ENCODE data around the gene LYSMD4.
"Not testable (repeated sequence)": the region's sequence is repeated elsewhere in the genome, so short reads cannot be mapped to it uniquely, and the experiment has no call there.

Gene LYSMD4

GRCh38 chr15:99755692-99756409 lies 22.6 kb upstream of the LYSMD4 start:
- H3K27ac Mint-ChIP-seq, result no peak overlapping the region
- TF ChIP-seq, protein P1, sequence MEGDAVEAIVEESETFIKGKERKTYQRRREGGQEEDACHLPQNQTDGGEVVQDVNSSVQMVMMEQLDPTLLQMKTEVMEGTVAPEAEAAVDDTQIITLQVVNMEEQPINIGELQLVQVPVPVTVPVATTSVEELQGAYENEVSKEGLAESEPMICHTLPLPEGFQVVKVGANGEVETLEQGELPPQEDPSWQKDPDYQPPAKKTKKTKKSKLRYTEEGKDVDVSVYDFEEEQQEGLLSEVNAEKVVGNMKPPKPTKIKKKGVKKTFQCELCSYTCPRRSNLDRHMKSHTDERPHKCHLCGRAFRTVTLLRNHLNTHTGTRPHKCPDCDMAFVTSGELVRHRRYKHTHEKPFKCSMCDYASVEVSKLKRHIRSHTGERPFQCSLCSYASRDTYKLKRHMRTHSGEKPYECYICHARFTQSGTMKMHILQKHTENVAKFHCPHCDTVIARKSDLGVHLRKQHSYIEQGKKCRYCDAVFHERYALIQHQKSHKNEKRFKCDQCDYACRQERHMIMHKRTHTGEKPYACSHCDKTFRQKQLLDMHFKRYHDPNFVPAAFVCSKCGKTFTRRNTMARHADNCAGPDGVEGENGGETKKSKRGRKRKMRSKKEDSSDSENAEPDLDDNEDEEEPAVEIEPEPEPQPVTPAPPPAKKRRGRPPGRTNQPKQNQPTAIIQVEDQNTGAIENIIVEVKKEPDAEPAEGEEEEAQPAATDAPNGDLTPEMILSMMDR (IDR thresholded peaks at IDR 0.05), result peak; percentile 82
- peak; percentile 49 for DNase-seq
- no peak overlapping the region for H3K4me3 Mint-ChIP-seq
- no peaks in the 10 kb centered on the region for H3K36me3 Mint-ChIP-seq (ENCODE audit: low read depth)
- no peaks in the 10 kb centered on the region for H3K9me3 Mint-ChIP-seq
- no peaks in the 10 kb centered on the region for H3K4me1 Mint-ChIP-seq
- peaks cover 13% of the 10 kb centered on the region for H3K27me3 Mint-ChIP-seq (ENCODE audit: low read depth, poor library complexity)

- no peaks in the 10 kb centered on the region for H3K9me3 Mint-ChIP-seq
- TF ChIP-seq, protein P1 (IDR thresholded peaks at IDR 0.05), result no peak
- H3K4me1 Mint-ChIP-seq, result no peaks in the 10 kb centered on the region
- no peak overlapping the region for H3K27ac Mint-ChIP-seq
- H3K4me3 Mint-ChIP-seq, result no peak overlapping the region
- peaks cover 15% of the 10 kb centered on the region for H3K27me3 Mint-ChIP-seq (ENCODE audit: low read depth, poor library complexity)
- DNase-seq, result no peak
- no peaks in the 10 kb centered on the region for H3K36me3 Mint-ChIP-seq (ENCODE audit: low read depth)
Observed at GRCh38 chr15:99753066-99753465, 19.8 kb upstream of the LYSMD4 start.

DNA sequence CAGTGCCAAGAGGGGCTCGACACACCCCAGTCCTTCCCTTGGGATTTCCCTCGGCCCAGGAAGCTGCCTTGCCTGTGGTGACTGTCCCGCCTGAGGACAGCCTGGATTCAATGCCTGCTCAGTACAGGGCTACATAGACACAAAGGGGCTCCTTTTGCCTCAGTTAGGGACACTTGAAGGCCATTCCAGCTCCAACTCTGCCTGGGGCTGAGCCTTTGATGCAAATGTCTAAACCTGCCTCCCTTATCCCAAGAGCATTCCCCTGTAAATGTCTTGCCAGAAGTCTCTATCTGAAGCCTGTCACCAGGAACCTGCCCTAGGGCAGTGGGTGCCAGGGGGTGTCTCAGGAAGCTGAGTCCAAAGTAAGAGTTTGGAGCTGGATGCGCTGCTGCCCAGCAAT lies 19.3 kb upstream of the LYSMD4 start:
- no peak overlapping the region for H3K27ac Mint-ChIP-seq
- no peaks in the 10 kb centered on the region for H3K36me3 Mint-ChIP-seq (ENCODE audit: low read depth)
- peaks cover 18% of the 10 kb centered on the region for H3K27me3 Mint-ChIP-seq (ENCODE audit: low read depth, poor library complexity)
- H3K4me3 Mint-ChIP-seq, result no peak overlapping the region
- no peaks in the 10 kb centered on the region for H3K4me1 Mint-ChIP-seq
- DNase-seq, result no peak
- TF ChIP-seq, protein P1 (IDR thresholded peaks at IDR 0.05), result no peak
- no peaks in the 10 kb centered on the region for H3K9me3 Mint-ChIP-seq

DNA sequence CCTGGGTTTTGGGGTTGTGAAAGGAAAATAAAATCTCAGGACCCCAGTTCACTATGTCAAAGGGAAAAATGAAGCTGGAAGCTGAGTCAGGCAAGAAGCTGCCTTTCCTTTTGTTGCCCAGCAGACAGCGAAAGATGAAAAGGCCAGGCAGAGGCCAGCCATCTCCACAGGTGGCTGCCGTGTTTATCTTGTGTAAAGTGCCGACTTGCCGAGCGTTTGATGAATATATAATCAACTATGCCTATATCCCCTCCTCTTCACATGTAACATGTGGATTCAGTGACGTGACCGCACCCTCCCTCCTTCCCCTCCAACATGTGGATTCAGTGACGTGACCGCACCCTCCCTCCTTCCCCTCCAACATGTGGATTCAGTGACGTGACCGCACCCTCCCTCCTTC lies 17.1 kb upstream of the LYSMD4 start:
- not testable (repeated sequence) for H3K4me1 Mint-ChIP-seq; H3K36me3 Mint-ChIP-seq (ENCODE audit: low read depth); H3K9me3 Mint-ChIP-seq; H3K27ac Mint-ChIP-seq; H3K4me3 Mint-ChIP-seq; DNase-seq
- peaks cover 22% of the 10 kb centered on the region for H3K27me3 Mint-ChIP-seq (ENCODE audit: low read depth, poor library complexity)

- no peak for DNase-seq
- H3K36me3 Mint-ChIP-seq (ENCODE audit: low read depth), result no peaks in the 10 kb centered on the region
- H3K27ac Mint-ChIP-seq, result no peak overlapping the region
- peaks cover 27% of the 10 kb centered on the region for H3K27me3 Mint-ChIP-seq (ENCODE audit: low read depth, poor library complexity)
- no peak overlapping the region for H3K4me3 Mint-ChIP-seq
- TF ChIP-seq, protein P1 (IDR thresholded peaks at IDR 0.05), result no peak
- peaks cover 7% of the 10 kb centered on the region for H3K9me3 Mint-ChIP-seq
- H3K4me1 Mint-ChIP-seq, result peaks cover 6% of the 10 kb centered on the region
Observed at GRCh38 chr15:99749386-99749785, 16.1 kb upstream of the LYSMD4 start.

DNA sequence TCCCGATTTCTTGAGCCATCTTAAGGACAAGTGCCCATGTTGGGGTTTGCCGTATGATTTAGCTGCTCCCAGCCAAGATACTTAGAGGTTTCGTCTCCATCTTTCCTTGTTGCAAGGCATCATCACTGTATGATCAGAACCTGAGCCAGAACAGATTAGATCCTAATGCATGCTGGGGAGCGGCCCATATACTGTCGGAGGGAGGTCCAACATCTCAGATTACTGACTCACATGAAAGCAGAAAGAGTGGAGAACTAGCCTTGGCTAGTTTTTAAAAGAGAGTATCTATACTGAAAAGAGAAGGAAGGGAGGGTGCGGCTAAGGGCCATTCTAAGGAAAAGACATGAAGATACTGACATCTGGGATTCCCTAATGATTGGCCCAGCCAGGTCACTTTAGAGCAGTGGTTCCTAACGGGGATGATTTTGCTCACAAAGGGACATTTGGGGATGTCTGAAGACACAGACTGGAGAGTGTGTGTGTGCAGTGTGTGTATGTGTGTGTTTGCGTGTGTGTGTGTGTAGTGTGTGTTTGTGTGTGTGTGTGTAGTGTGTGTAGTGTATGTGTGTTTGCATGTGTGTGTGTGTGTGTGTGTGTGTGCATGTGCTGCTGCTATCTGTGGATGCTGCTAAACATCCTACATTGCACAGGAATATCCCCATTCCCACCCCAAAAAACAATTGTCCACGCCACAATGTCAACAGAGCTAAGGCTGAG lies 12.3 kb upstream of the LYSMD4 start:
- Mint-ChIP-seq H3K4me1 (peaks cover 6% of the 10 kb centered on the region), H3K36me3 (ENCODE audit: low read depth) (no peaks in the 10 kb centered on the region), H3K9me3 (peaks cover 7% of the 10 kb centered on the region), H3K4me3 (no peak overlapping the region), H3K27me3 (ENCODE audit: low read depth, poor library complexity) (peaks cover 19% of the 10 kb centered on the region), H3K27ac (no peak overlapping the region)
- TF ChIP-seq, protein P1 (IDR thresholded peaks at IDR 0.05), result no peak
- DNase-seq, result no peak

Measured in nephron progenitor cell (in vitro differentiated cells).